Nephron progenitor cell (in vitro differentiated cells): ENCODE measurements around the gene PRB3.

Experiments
- DNase-seq: peaks from one replicate; pipeline ENCODE4 v3.0.0; 2021
- H3K27ac Mint-ChIP-seq: 2 replicates; pipeline ENCODE4 v1.8.0; 2021; ENCODE audit warnings: mild to moderate bottlenecking, moderate library complexity, mixed read lengths
- H3K27me3 Mint-ChIP-seq: 2 replicates; pipeline ENCODE4 v1.8.0; 2021; ENCODE audit warnings: mild to moderate bottlenecking, low read depth, mixed read lengths; ENCODE audit not compliant: poor library complexity
- H3K36me3 Mint-ChIP-seq: 2 replicates; pipeline ENCODE4 v1.8.0; 2021; ENCODE audit warnings: low read depth, mixed read lengths
- H3K4me1 Mint-ChIP-seq: 2 replicates; pipeline ENCODE4 v1.8.0; 2021; ENCODE audit warnings: mixed read lengths
- H3K4me3 Mint-ChIP-seq: 2 replicates; pipeline ENCODE4 v1.8.0; 2021; ENCODE audit warnings: mild to moderate bottlenecking, moderate library complexity, mixed read lengths
- H3K9me3 Mint-ChIP-seq: 2 replicates; pipeline ENCODE4 v1.8.0; 2021; ENCODE audit warnings: mild to moderate bottlenecking, moderate library complexity, mixed read lengths
- TF ChIP-seq, protein P1 (sequence below): fragments of 200-600 bp; sonication (generic); IDR thresholded peaks from 2 replicates; pipeline ENCODE4 v1.5.0; 2021; ENCODE audit warnings: antibody characterized with exemption

Gene PRB3

GRCh38 chr12:11242656-11243055 lies 26.9 kb downstream of the PRB3 start:
- Mint-ChIP-seq H3K27me3 (peaks cover 3% of the 10 kb centered on the region), H3K4me1 (no peaks in the 10 kb centered on the region), H3K4me3 (no peak overlapping the region), H3K36me3 (no peaks in the 10 kb centered on the region), H3K9me3 (no peaks in the 10 kb centered on the region), H3K27ac (no peak overlapping the region)
- TF ChIP-seq, protein P1, sequence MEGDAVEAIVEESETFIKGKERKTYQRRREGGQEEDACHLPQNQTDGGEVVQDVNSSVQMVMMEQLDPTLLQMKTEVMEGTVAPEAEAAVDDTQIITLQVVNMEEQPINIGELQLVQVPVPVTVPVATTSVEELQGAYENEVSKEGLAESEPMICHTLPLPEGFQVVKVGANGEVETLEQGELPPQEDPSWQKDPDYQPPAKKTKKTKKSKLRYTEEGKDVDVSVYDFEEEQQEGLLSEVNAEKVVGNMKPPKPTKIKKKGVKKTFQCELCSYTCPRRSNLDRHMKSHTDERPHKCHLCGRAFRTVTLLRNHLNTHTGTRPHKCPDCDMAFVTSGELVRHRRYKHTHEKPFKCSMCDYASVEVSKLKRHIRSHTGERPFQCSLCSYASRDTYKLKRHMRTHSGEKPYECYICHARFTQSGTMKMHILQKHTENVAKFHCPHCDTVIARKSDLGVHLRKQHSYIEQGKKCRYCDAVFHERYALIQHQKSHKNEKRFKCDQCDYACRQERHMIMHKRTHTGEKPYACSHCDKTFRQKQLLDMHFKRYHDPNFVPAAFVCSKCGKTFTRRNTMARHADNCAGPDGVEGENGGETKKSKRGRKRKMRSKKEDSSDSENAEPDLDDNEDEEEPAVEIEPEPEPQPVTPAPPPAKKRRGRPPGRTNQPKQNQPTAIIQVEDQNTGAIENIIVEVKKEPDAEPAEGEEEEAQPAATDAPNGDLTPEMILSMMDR: no peak
- DNase-seq: no peak

- TF ChIP-seq, protein P1: no peak
- Mint-ChIP-seq H3K36me3 (no peaks in the 10 kb centered on the region), H3K4me3 (no peak overlapping the region), H3K27me3 (peaks cover 3% of the 10 kb centered on the region), H3K9me3 (no peaks in the 10 kb centered on the region), H3K4me1 (no peaks in the 10 kb centered on the region), H3K27ac (no peak overlapping the region)
- no peak for DNase-seq
These were observed 29.1 kb downstream of the PRB3 start for GRCh38 chr12:11240348-11240930.

- Mint-ChIP-seq H3K4me1 (no peaks in the 10 kb centered on the region), H3K27me3 (no peaks in the 10 kb centered on the region), H3K36me3 (no peaks in the 10 kb centered on the region), H3K9me3 (no peaks in the 10 kb centered on the region), H3K4me3 (no peak overlapping the region), H3K27ac (no peak overlapping the region)
- no peak for DNase-seq
- TF ChIP-seq, protein P1: no peak
These were observed 31.2 kb downstream of the PRB3 start for GRCh38 chr12:11238275-11238674.

- no peak for DNase-seq
- H3K4me3 Mint-ChIP-seq: no peak overlapping the region
- no peaks in the 10 kb centered on the region for H3K9me3 Mint-ChIP-seq
- TF ChIP-seq, protein P1: no peak
- no peak overlapping the region for H3K27ac Mint-ChIP-seq
- no peaks in the 10 kb centered on the region for H3K36me3 Mint-ChIP-seq
- H3K4me1 Mint-ChIP-seq: no peaks in the 10 kb centered on the region
- H3K27me3 Mint-ChIP-seq: peaks cover 4% of the 10 kb centered on the region
These were observed 36.0 kb downstream of the PRB3 start for GRCh38 chr12:11233532-11233931.

DNA sequence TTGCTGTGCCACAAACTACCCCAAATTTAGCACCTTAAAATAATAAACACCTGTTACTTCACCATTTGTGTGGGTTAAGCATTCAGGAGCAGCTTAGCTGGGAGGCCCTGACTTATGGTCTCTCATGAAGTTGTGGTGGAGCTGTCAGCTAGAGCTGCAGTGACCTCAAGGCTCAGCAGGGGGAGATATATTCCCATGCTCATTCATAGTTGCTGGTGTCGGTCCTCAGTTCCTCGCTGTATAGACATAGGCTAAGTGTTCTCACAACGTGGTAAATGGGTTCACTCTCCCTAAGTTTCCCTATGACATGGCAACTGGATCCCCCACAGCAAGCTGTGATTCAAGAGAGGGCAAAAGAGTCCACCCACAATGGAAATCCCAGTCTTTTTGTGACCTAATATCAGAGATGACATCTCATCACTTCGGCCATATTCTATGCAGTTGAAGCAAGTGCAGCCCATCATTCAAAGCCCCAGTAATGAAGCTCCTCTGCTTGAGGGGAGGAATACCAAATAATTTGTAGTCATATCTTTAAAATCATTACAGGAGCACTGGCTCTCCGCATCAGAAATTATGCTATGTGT lies 41.1 kb downstream of the PRB3 start:
- Mint-ChIP-seq H3K27me3 (peaks cover 4% of the 10 kb centered on the region), H3K4me1 (no peaks in the 10 kb centered on the region), H3K4me3 (no peak overlapping the region), H3K9me3 (no peaks in the 10 kb centered on the region), H3K27ac (no peak overlapping the region), H3K36me3 (no peaks in the 10 kb centered on the region)
- peak; percentile 65 for DNase-seq
- TF ChIP-seq, protein P1: peak; percentile 72

DNA sequence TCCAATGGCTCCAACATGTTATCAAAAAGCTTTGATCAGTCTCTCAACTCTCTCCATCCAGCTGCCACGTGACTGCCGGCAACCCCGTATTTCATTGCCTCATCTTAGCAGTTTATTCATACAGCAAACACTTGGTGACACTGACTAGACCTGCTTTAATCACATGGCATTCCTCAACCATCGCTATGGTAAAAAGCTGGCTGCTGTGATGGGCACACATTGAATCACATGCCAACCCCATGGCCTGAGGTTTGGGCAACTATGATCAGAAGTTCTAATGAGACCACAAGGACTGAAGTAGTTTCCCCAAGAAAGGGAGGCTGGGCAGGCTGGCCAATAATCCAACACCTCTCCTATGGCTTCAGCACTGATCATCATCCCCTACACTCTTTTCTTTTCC lies 42.1 kb downstream of the PRB3 start:
- H3K27ac Mint-ChIP-seq: no peak overlapping the region
- TF ChIP-seq, protein P1: no peak
- H3K27me3 Mint-ChIP-seq: peaks cover 4% of the 10 kb centered on the region
- no peaks in the 10 kb centered on the region for H3K4me1 Mint-ChIP-seq
- no peak for DNase-seq
- no peak overlapping the region for H3K4me3 Mint-ChIP-seq
- no peaks in the 10 kb centered on the region for H3K36me3 Mint-ChIP-seq
- peaks cover 7% of the 10 kb centered on the region for H3K9me3 Mint-ChIP-seq
